B cell (primary cell): ENCODE results near the gene TIMP2. TPM values are rescaled to one million over a fixed set of nuclear protein-coding genes. Genes with fewer than 3 reads are reported as not detected.
A peak's percentile ranks its signal among the peaks of the same experiment; 100 is the strongest.

Source experiments
- ATAC-seq: fragments of 200-7000 bp; cut with Tn5 transposase; one replicate; pipeline ENCODE4 v1.10.0; 2021; ENCODE audit warnings: low read depth, mild to moderate bottlenecking, moderate number of reproducible peaks, moderate library complexity
- CTCF ChIA-PET: fragments of 350-600 bp; sonication (Branson Sonifier 250); formaldehyde crosslinking; loops from one replicate; lab custom pipeline; 2021; ENCODE audit warnings: antibody characterized with exemption, inconsistent platforms; lab: Charles Lee
- POLR2A ChIA-PET: fragments of 350-600 bp; sonication (Branson Sonifier 250); formaldehyde crosslinking; loops from one replicate; lab custom pipeline; 2021; ENCODE audit warnings: antibody characterized with exemption; lab: Charles Lee
- DNase-seq: peaks from one replicate; pipeline ENCODE4 v3.0.0; 2013
- H2AFZ ChIP-seq: 2 replicates; pipeline ENCODE4 v1.6.1; 2012; ENCODE audit warnings: mild to moderate bottlenecking, low read depth, low read length; ENCODE audit not compliant: insufficient read depth, poor library complexity, severe bottlenecking
- H3K27ac ChIP-seq, 2 donors: 1 replicate in 1 of 2; 2 replicates in 1 of 2; pipeline ENCODE4 v1.5.1; 2012 to 2013; ENCODE audit warnings: low read length in 2 of 2, mild to moderate bottlenecking in 2 of 2, moderate library complexity in 1 of 2
- H3K27me3 ChIP-seq, 4 experiments: fragments of 200-600 bp in 1 of 4; sonication (generic) in 1 of 4; replicated peaks in 1 of 4; 1 replicate in 2 of 4; 2 replicates in 2 of 4; pipeline versions ENCODE4 v1.6.1 to v1.7.0; 2013 to 2016; ENCODE audit warnings: low read length in 3 of 4, mild to moderate bottlenecking in 2 of 4, mixed read lengths in 1 of 4, moderate library complexity in 1 of 4; ENCODE audit not compliant: insufficient read depth in 4 of 4, control insufficient read depth in 3 of 4; ENCODE audit errors: control extremely low read depth in 1 of 4
- H3K36me3 ChIP-seq, 2 experiments: replicated peaks in 1 of 2; 1 replicate in 1 of 2; 2 replicates in 1 of 2; pipeline versions ENCODE4 v1.6.1 to v1.7.1; 2013; ENCODE audit warnings: low read length in 1 of 2; ENCODE audit not compliant: insufficient read depth in 2 of 2, control insufficient read depth in 1 of 2; ENCODE audit errors: control extremely low read depth in 1 of 2, extremely low read depth in 1 of 2
- H3K4me1 ChIP-seq, 2 donors: fragments of 200-600 bp in 1 of 2; sonication (generic) in 1 of 2; 1 replicate in 1 of 2; 2 replicates in 1 of 2; pipeline versions ENCODE4 v1.5.1 to v1.6.1; 2013 to 2017; ENCODE audit warnings: low read length in 2 of 2; ENCODE audit not compliant: control insufficient read depth in 2 of 2, insufficient read depth in 2 of 2
- H3K4me2 ChIP-seq: replicated peaks from 2 replicates; pipeline ENCODE3; 2012; ENCODE audit warnings: mild to moderate bottlenecking, low read depth, low read length; ENCODE audit not compliant: poor library complexity, severe bottlenecking
- H3K4me3 ChIP-seq, 5 experiments: fragments of 200-600 bp in 1 of 5; sonication (generic) in 1 of 5; 1 replicate in 3 of 5; 2 replicates in 2 of 5; pipeline versions ENCODE4 v1.5.1 to v1.7.0; 2011 to 2016; ENCODE audit warnings: low read length in 4 of 5, mild to moderate bottlenecking in 4 of 5, low read depth in 2 of 5, control low read depth in 1 of 5, moderate library complexity in 1 of 5; ENCODE audit not compliant: insufficient read depth in 1 of 5; ENCODE audit errors: control extremely low read depth in 1 of 5, extremely low read depth in 1 of 5
- H3K79me2 ChIP-seq: fragments of 200-600 bp; sonication (generic); one replicate; pipeline ENCODE4 v1.6.0; 2016; ENCODE audit warnings: low read length; ENCODE audit not compliant: control insufficient read depth, insufficient read depth
- H3K9ac ChIP-seq: fragments of 200-600 bp; sonication (generic); 2 replicates; pipeline ENCODE4 v1.6.1; 2017; ENCODE audit warnings: mild to moderate bottlenecking, low read length, moderate library complexity
- H3K9me3 ChIP-seq, 3 donors: one replicate each; pipeline versions ENCODE4 v1.6.1 to v1.7.1; 2013; ENCODE audit warnings: low read length in 2 of 3; ENCODE audit not compliant: control insufficient read depth in 2 of 3, insufficient read depth in 1 of 3; ENCODE audit errors: control extremely low read depth in 1 of 3
- H4K20me1 ChIP-seq: 2 replicates; pipeline ENCODE4 v1.6.0; 2012; ENCODE audit warnings: mild to moderate bottlenecking, low read length; ENCODE audit not compliant: insufficient read depth, control insufficient read depth, poor library complexity, severe bottlenecking
- H3K27ac Mint-ChIP-seq: one replicate; pipeline ENCODE4 v1.8.0; 2021; ENCODE audit warnings: mixed read lengths
- H3K27me3 Mint-ChIP-seq: one replicate; pipeline ENCODE4 v1.8.0; 2021; ENCODE audit warnings: mixed read lengths
- H3K4me1 Mint-ChIP-seq: one replicate; pipeline ENCODE4 v1.8.0; 2021; ENCODE audit warnings: mixed read lengths
- H3K4me3 Mint-ChIP-seq: one replicate; pipeline ENCODE4 v1.8.0; 2021; ENCODE audit warnings: mixed read lengths
- H3K9me3 Mint-ChIP-seq: one replicate; pipeline ENCODE4 v1.8.0; 2022; ENCODE audit warnings: mixed read lengths; ENCODE audit not compliant: insufficient read depth
- CTCF ChIP-seq: fragments of 200-600 bp; IDR thresholded peaks from one replicate; pipeline ENCODE4 v1.8.0; 2022; ENCODE audit warnings: antibody characterized with exemption, mild to moderate bottlenecking
- EZH2 ChIP-seq: IDR thresholded peaks from 2 replicates; pipeline ENCODE4 v1.6.1; 2012; ENCODE audit warnings: borderline replicate concordance, low read depth, mild to moderate bottlenecking, moderate library complexity, low read length; ENCODE audit not compliant: insufficient read depth, poor library complexity, severe bottlenecking
- WGBS: methylation state at CpG from one replicate; pipeline ENCODE4 v1.1.5; 2013; ENCODE audit warnings: missing lambda C conversion rate; ENCODE audit not compliant: insufficient coverage; 5-methylcytosine and 5-hydroxymethylcytosine counted together
- intact Hi-C: fragments of 100-400 bp; cut with micrococcal nuclease; formaldehyde crosslinking; loops from one replicate; pipeline ENCODE4 v1.10.0; 2022
- polyA plus RNA-seq: library from polyadenylated mRNA; depleted of rRNA; stranded (reverse); fragments of >200 nt; gene quantifications from 2 replicates; pipeline ENCODE4 v1.2.3, GENCODE V29; 2012
- total RNA-seq, 2 donors: library from RNA; stranded (reverse); fragments of 120-200 nt in 1 of 2; gene quantifications; 1 replicate in 1 of 2; 2 replicates in 1 of 2; pipeline versions ENCODE4 v1.2.3 to v1.2.4, GENCODE V29; 2013 to 2022

TIMP2 gene
- total and polyA plus RNA-seq, 2 donors (not counting 1 experiment from before 2014, with no cell fraction given) = 4.8 to 10.0 TPM

GRCh38 chr17:78878871-78879527, 46.2 kb downstream of the TIMP2 start:
- peak overlapping the region; percentile 13 to 23 for H3K27ac ChIP-seq
- no peak for ATAC-seq
- POLR2A ChIA-PET = no interaction called here

More at GRCh38 chr17:78878871-78879527, 46.2 kb downstream of the TIMP2 start:
- Histone ChIP-seq H3K9me3 (no peaks in the 10 kb centered on the region), H3K79me2 (peaks cover 4% of the 10 kb centered on the region), H3K4me1 (peaks cover 27 to 34% of the 10 kb centered on the region in 2 donors), H3K9ac (peak overlapping the region; percentile 51), H2AFZ (peak overlapping the region; percentile 75), H3K4me3 (peak overlapping the region in 3 of 5 experiments; percentile 25 to 50 (median 43)), H3K4me2 (peak overlapping the region; percentile 75), H3K27me3 (peaks cover 0 to 8% (median 0%) of the 10 kb centered on the region in 4 experiments), H3K36me3 (no peaks in the 10 kb centered on the region), H4K20me1 (no peaks in the 10 kb centered on the region)
- no peak for DNase-seq
- CTCF ChIA-PET = interaction anchor here (3.0 kb wide), 1 partner anchor 13 kb away, joined by 14 read pairs; no protein-coding TSS in a partner anchor
- intact Hi-C loops = no loop called here
- Mint-ChIP-seq H3K27me3 (peaks cover 21% of the 10 kb centered on the region), H3K9me3 (no peaks in the 10 kb centered on the region), H3K4me3 (peak overlapping the region; percentile 79), H3K4me1 (peaks cover 34% of the 10 kb centered on the region), H3K27ac (peak overlapping the region; percentile 71)
- 86% methylated on average over 11 of the region's 14 CpGs for WGBS
- TF ChIP-seq EZH2 (no peak), CTCF (no peak)
